ENCODE results near the gene LCE1C.

LCE1C gene

DNA sequence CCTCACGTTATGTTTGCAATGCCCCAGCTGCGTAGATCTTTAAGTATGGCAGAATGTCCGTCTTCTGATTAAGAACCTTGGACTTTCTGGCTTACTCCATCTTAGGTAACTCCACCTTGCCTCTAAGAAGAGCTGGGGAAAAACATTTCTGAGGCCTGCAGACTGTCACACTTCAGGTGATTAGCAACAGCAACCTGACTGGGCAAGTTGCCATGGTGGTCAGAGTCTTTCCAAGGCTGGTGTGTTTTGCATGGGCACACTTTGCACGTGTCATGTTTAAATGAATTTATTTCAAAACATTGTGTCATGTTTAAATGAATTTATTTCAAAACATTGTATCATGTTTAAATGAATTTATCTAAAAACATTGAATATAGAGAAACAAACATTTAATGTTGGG lies 47.8 kb downstream of the LCE1C start:
- no peak overlapping the region for H3K9ac ChIP-seq (ENCODE audit: low read depth, low read length)
- no peaks in the 10 kb centered on the region for H3K27me3 ChIP-seq (ENCODE audit: control insufficient read depth, insufficient read depth, low read length)
- no peaks in the 10 kb centered on the region for H3K4me1 ChIP-seq (ENCODE audit: control insufficient read depth, insufficient read depth, low read length)
- no peaks in the 10 kb centered on the region for H3K9me3 ChIP-seq (replicated peaks; ENCODE audit: low read length)
- no peaks in the 10 kb centered on the region for H3K36me3 ChIP-seq (ENCODE audit: insufficient read depth, low read length)
- H3K4me3 ChIP-seq (ENCODE audit: low read length), result no peak overlapping the region
- H3K4me2 ChIP-seq (ENCODE audit: low read length), result no peak overlapping the region

DNA sequence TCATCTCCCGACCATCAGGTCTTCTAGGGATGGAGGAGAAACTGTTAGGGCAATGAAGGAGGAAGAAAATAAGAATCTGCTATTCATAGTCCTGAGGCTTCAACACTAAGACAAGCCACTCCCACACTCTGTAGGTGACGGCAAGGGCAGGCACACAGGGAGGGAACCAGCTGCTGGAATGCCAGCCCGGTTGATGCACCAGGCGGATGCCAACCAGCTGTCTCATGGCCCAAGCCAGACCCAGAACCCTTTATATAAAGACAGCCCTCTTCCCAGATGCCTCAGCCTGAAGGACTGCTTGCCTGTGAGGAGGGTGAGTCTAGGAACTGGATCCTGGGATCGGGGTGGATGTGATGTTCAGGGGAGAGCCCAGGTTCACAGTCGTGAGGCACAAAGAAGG lies 48.7 kb downstream of the LCE1C start, which contains the start of gene KPRP:
KPRP (plus strand) TSS at position 279 of the 400 bp plus-strand sequence. CDS start 1,564 bp downstream, outside the sequence.
- H3K9me3 ChIP-seq (replicated peaks; ENCODE audit: low read length), result no peaks in the 10 kb centered on the region
- no peak within 1 kb of the TSS for H3K4me2 ChIP-seq (ENCODE audit: low read length)
- H3K4me3 ChIP-seq (ENCODE audit: low read length), result no peak within 1 kb of the TSS
- H3K27me3 ChIP-seq (ENCODE audit: control insufficient read depth, insufficient read depth, low read length), result no peaks in the 10 kb centered on the region
- H3K36me3 ChIP-seq (ENCODE audit: insufficient read depth, low read length), result no peaks in the 10 kb centered on the region
- peaks cover 2% of the 10 kb centered on the region for H3K4me1 ChIP-seq (ENCODE audit: control insufficient read depth, insufficient read depth, low read length)
- H3K9ac ChIP-seq (ENCODE audit: low read depth, low read length), result no peak within 1 kb of the TSS

DNA sequence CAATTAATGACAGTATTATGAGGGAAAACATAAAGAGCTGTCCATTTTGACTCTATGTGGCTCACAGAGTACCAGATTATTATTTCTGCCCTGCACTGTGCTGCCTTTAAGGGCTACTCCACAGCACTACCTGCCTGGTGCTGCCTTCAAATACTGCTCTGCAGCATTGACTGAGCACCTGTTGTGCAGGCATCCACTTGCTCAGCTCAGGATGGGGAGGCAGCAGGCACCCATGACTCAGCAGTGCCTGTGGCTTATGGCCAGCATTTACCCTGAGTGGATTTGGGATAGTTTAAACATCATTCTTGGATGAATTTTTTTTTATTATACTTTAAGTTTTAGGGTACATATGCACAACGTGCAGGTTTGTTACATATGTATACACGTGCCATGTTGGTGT lies 49.6 kb downstream of the LCE1C start:
- Histone ChIP-seq H3K4me2 (ENCODE audit: low read length) (no peak overlapping the region), H3K9ac (ENCODE audit: low read depth, low read length) (no peak overlapping the region), H3K27me3 (ENCODE audit: control insufficient read depth, insufficient read depth, low read length) (no peaks in the 10 kb centered on the region), H3K4me3 (ENCODE audit: low read length) (no peak overlapping the region), H3K36me3 (ENCODE audit: insufficient read depth, low read length) (no peaks in the 10 kb centered on the region), H3K4me1 (ENCODE audit: control insufficient read depth, insufficient read depth, low read length) (peaks cover 9% of the 10 kb centered on the region), H3K9me3 (replicated peaks; ENCODE audit: low read length) (no peaks in the 10 kb centered on the region)
